Spleen (tissue), 7 donors: ENCODE results near the gene PNPT1.

Experiments
- POLR2A ChIP-seq, 3 donors: fragments of 450-650 bp; IDR thresholded peaks; one replicate each; pipeline ENCODE4 v1.5.1; 2017; ENCODE audit warnings: antibody characterized with exemption in 3 of 3, mild to moderate bottlenecking in 1 of 3
- POLR2AphosphoS5 ChIP-seq, 3 donors: sonication (generic); formaldehyde crosslinking; IDR thresholded peaks; one replicate each; pipeline ENCODE4 v1.5.1; 2017; ENCODE audit warnings: antibody characterized with exemption in 3 of 3
- TF ChIP-seq, protein P1 (sequence below), 11 experiments: fragments of 200-600 bp in 7 of 11; fragments of 450-650 bp in 4 of 11; sonication (generic) in 4 of 11; IDR thresholded peaks in 8 of 11; conservative IDR thresholded peaks in 3 of 11; 1 replicate in 7 of 11; 2 replicates in 4 of 11; pipeline versions ENCODE4 v1.4.0 to v1.8.0; 2016 to 2021; ENCODE audit warnings: antibody characterized with exemption in 11 of 11, inconsistent platforms in 4 of 11, mild to moderate bottlenecking in 1 of 11
- donor health status: DM: no; HTN: no; CAD: no; lungs with moderate emphysema.
- donor health status: DM: no; HTN: no; CAD: no.
- donor health status: DM: no; HTN: no; CAD: no.

DNA sequence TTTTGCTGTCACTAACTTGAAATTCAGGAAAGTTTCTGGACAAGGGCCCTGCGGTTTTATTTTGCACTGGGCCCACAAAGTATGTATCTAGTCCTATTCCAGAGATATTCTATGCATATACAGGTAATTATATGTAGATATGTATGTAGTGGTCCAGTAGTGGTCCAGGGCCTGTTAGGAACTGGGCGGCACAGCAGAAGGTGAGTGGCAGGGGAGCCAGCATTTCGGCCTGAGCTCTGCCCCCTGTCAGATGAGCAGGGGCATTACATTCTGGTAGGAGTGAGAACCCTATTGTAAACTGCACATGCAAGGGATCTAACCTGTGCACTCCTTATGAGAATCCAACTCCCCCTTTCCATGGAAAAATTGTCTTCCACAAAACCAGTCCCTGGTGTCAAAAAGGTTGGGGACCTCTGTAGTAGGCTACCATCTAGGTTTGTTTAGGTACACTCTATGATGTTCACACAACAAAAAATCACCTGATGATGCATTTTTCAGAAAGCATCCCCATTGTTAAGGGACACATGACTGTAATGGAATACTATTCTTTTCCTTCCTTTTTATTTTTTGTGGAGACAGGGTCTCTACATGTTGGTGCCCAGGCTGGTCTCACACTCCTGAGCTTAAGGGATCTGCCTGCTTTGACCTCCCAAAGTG is 73.4 kb downstream of the PNPT1 start:
- TF ChIP-seq, protein P1, sequence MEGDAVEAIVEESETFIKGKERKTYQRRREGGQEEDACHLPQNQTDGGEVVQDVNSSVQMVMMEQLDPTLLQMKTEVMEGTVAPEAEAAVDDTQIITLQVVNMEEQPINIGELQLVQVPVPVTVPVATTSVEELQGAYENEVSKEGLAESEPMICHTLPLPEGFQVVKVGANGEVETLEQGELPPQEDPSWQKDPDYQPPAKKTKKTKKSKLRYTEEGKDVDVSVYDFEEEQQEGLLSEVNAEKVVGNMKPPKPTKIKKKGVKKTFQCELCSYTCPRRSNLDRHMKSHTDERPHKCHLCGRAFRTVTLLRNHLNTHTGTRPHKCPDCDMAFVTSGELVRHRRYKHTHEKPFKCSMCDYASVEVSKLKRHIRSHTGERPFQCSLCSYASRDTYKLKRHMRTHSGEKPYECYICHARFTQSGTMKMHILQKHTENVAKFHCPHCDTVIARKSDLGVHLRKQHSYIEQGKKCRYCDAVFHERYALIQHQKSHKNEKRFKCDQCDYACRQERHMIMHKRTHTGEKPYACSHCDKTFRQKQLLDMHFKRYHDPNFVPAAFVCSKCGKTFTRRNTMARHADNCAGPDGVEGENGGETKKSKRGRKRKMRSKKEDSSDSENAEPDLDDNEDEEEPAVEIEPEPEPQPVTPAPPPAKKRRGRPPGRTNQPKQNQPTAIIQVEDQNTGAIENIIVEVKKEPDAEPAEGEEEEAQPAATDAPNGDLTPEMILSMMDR (IDR thresholded peaks at IDR 0.05 in 8 of 11, conservative IDR thresholded peaks at IDR 0.05 in 3 of 11) = peak in 5 of 11 experiments; percentile 13 to 32 (median 29)
- TF ChIP-seq POLR2A (IDR thresholded peaks at IDR 0.05) = no peak
- no peak for TF ChIP-seq POLR2AphosphoS5 (IDR thresholded peaks at IDR 0.05)
